ENCODE measurements around the gene TSR2. TPM values are rescaled to one million over a fixed set of nuclear protein-coding genes. Genes with fewer than 3 reads are reported as not detected.
"Not testable (repeated sequence)": the region's sequence is repeated elsewhere in the genome, so short reads cannot be mapped to it uniquely, and the experiment has no call there.

The TSR2 gene
- total and polyA plus RNA-seq, 3 donors from 2014 or later: 24.9 to 41.3 (median 30.1) TPM

DNA sequence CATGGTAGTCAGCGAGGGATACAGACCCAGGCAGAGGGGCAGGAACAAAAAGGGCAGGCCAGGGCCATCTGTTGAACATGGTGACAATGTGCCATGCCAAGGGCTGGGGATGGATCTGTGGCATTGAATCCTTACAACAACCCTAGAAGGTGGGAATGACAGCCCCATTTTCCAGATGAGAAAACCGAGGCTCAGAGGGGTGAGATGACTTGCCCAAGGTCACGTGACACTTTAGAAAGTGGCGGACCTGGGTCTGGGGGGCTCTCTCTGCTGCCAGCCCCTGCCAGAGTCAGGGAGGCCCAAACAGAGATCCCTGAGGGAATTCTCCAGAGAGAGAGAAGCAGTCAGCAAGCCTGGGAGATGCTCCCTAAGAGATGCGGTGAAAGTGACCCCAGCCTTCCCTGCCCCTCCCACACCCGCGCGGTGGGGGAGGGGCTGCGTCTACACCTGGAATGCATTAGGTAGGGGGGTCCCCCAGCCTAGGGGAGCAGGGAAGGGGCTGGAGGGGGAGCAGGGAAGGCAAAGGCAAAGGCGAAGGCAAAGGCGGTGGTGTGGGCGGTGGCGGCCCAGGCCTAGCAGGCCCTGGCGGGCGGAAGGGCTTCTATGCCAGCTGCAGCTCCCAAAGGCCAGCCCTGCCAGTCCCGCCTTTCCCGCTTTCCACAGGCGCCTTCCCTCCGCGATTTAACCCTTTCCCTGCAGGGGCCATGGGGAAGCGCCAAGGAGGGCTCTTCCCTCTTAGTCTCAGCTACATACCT is 42.8 kb downstream of the TSR2 start:
- H3K27me3 ChIP-seq: no peaks in the 10 kb centered on the region
- no peak overlapping the region for H3K27ac ChIP-seq
- no peak for DNase-seq
- H3K4me1 ChIP-seq: peaks cover 4% of the 10 kb centered on the region
- H3K4me3 ChIP-seq: no peak overlapping the region
- WGBS, 2 donors: 46 to 79% methylated on average over 4 to 13 of the region's 21 CpGs
- intact Hi-C loops (cut with DNase I; ENCODE audit: low total_unique reads): no loop called here
- no peaks in the 10 kb centered on the region for H3K36me3 ChIP-seq (ENCODE audit: low read depth, missing control alignments)
- TF ChIP-seq POLR2A (IDR thresholded peaks at IDR 0.05) (no peak), CTCF (IDR thresholded peaks at IDR 0.05) (no peak)
- no peaks in the 10 kb centered on the region for H3K9me3 ChIP-seq

GRCh38 chrX:54483946-54484345 is 43.7 kb downstream of the TSR2 start:
- no peaks in the 10 kb centered on the region for H3K36me3 ChIP-seq (ENCODE audit: low read depth, missing control alignments)
- DNase-seq: no peak
- H3K27ac ChIP-seq: no peak overlapping the region

DNA sequence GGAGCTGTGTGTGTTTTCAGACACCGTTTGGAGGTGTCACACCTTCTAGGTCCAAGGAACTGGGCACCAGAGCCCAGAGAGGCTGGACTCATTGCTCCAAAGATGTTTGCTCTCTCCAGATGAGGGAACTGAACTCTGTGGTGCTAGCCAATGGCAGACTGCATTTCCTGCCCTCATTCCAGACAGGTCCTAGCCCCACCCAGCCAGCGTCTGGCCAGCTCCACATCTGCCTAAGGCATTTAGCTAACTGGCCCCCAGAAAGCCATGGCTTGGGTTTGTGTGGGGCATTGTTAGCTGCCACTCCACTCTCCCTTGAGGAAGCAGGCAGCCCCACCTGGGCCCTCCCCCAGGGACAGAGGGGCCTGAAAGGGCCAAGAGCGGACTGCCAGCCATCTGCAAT is 44.5 kb downstream of the TSR2 start:
- no peaks in the 10 kb centered on the region for H3K4me1 ChIP-seq
- DNase-seq: no peak
- H3K36me3 ChIP-seq (ENCODE audit: low read depth, missing control alignments): no peaks in the 10 kb centered on the region
- H3K9me3 ChIP-seq: no peaks in the 10 kb centered on the region
- no peak overlapping the region for H3K27ac ChIP-seq
- intact Hi-C loops (cut with DNase I; ENCODE audit: low total_unique reads): no loop called here
- WGBS, 2 donors: 59 to 71% methylated on average over 2 to 3 of the region's 3 CpGs
- H3K27me3 ChIP-seq: no peaks in the 10 kb centered on the region
- TF ChIP-seq POLR2A (IDR thresholded peaks at IDR 0.05): no peak
- no peak for TF ChIP-seq CTCF (IDR thresholded peaks at IDR 0.05)
- no peak overlapping the region for H3K4me3 ChIP-seq

More at GRCh38 chrX:54483946-54484345, 43.7 kb downstream of the TSR2 start:
- 46 to 67% methylated on average over 6 to 9 of the region's 9 CpGs for WGBS, 2 donors
- H3K4me1 ChIP-seq: peaks cover 4% of the 10 kb centered on the region
- no peak for TF ChIP-seq CTCF (IDR thresholded peaks at IDR 0.05)
- no peak for TF ChIP-seq POLR2A (IDR thresholded peaks at IDR 0.05)
- H3K9me3 ChIP-seq: no peaks in the 10 kb centered on the region
- H3K4me3 ChIP-seq: no peak overlapping the region
- no peaks in the 10 kb centered on the region for H3K27me3 ChIP-seq
- intact Hi-C loops (cut with DNase I; ENCODE audit: low total_unique reads): no loop called here

DNA sequence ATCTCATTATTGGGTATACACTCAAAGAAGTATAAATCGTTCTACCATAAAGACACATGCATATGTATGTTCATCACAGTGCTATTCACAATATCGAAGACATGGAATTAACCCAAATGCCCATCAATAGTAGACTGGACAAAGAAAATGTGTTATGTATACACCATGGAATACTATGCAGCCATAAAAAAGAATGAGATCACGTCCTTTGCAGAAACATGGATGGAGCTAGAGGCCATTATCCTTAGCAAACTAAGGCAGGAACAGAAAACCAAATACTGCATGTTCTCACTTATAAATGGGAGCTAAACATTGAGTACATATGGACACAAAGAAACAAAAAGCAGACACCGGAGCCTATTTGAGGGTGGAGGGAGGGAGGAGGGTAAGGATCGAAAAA is 49.6 kb downstream of the TSR2 start:
- WGBS, 2 donors: 88 to 96% methylated on average over 5 of the region's 5 CpGs
- DNase-seq; H3K36me3 ChIP-seq (ENCODE audit: low read depth, missing control alignments); H3K4me1 ChIP-seq; H3K27ac ChIP-seq; H3K9me3 ChIP-seq; H3K27me3 ChIP-seq; H3K4me3 ChIP-seq; intact Hi-C loops (cut with DNase I; ENCODE audit: low total_unique reads): not testable (repeated sequence)

DNA sequence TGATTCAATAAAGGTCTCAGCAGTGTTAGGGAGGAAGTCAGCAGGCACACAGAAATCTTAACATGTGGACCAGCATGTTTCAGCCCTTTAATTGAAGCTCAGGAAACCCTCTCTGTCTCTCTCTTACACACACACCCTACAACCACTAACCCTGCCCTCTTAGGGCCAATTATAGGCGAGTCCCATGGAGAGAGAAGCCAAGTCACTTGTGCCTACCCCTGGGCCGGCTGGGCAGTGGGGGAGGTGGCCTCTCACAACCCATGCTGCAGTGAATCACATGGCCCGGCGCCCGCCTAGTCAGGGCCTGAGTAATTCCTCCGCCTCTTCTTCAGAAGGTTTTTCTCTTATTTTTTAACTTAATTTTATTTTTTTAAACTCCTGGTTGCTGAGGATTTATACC is 52.1 kb downstream of the TSR2 start:
- no peak for DNase-seq
- no peaks in the 10 kb centered on the region for H3K4me1 ChIP-seq
- WGBS, 2 donors: 67 to 70% methylated on average over 2 to 6 of the region's 6 CpGs
- no peaks in the 10 kb centered on the region for H3K36me3 ChIP-seq (ENCODE audit: low read depth, missing control alignments)
- H3K27ac ChIP-seq: no peak overlapping the region
- no peaks in the 10 kb centered on the region for H3K27me3 ChIP-seq
- H3K9me3 ChIP-seq: no peaks in the 10 kb centered on the region
- TF ChIP-seq CTCF (IDR thresholded peaks at IDR 0.05) (no peak), POLR2A (IDR thresholded peaks at IDR 0.05) (no peak)
- H3K4me3 ChIP-seq: no peak overlapping the region
- intact Hi-C loops (cut with DNase I; ENCODE audit: low total_unique reads): no loop called here
